ENCODE measurements around the gene DENND6B.
"Not testable (repeated sequence)": the region's sequence is repeated elsewhere in the genome, so short reads cannot be mapped to it uniquely, and the experiment has no call there.

The DENND6B gene

GRCh38 chr22:50326956-50327710, at the start of gene DENND6B:
TSS of gene DENND6B (minus strand) at chr22:50327012. CDS start at chr22:50326988, 24 bp downstream.
- H3K36me3 Mint-ChIP-seq (ENCODE audit: low read depth), result no peaks in the 10 kb centered on the region
- no peaks in the 10 kb centered on the region for H3K9me3 Mint-ChIP-seq
- intact Hi-C loops (cut with micrococcal nuclease), result loop anchor here (5.0 kb wide), 2 partner anchors 35 to 50 kb away; no protein-coding TSS in a partner anchor
- peaks cover 16% of the 10 kb centered on the region for H3K4me1 Mint-ChIP-seq (ENCODE audit: low read depth)
- peaks cover 33% of the 10 kb centered on the region for H3K27me3 Mint-ChIP-seq
- H3K4me3 Mint-ChIP-seq, result peak within 1 kb of the TSS; percentile 82
- H3K27ac Mint-ChIP-seq, result peak within 1 kb of the TSS; percentile 92

- H3K4me3 Mint-ChIP-seq, result no peak overlapping the region
- intact Hi-C loops (cut with micrococcal nuclease), result loop anchor here (10.0 kb wide), 1 partner anchor 49 kb away; no protein-coding TSS in a partner anchor
- H3K36me3 Mint-ChIP-seq (ENCODE audit: low read depth), result peaks cover 85% of the 10 kb centered on the region
- H3K4me1 Mint-ChIP-seq (ENCODE audit: low read depth), result peaks cover 19% of the 10 kb centered on the region
- no peaks in the 10 kb centered on the region for H3K27me3 Mint-ChIP-seq
- peaks cover 8% of the 10 kb centered on the region for H3K9me3 Mint-ChIP-seq
- no peak overlapping the region for H3K27ac Mint-ChIP-seq
Measured at GRCh38 chr22:50376085-50376651, 49.4 kb upstream of the DENND6B start.

- Mint-ChIP-seq H3K36me3 (ENCODE audit: low read depth) (peaks cover 83% of the 10 kb centered on the region), H3K4me1 (ENCODE audit: low read depth) (peaks cover 16% of the 10 kb centered on the region), H3K27ac (no peak overlapping the region), H3K27me3 (no peaks in the 10 kb centered on the region), H3K9me3 (no peaks in the 10 kb centered on the region), H3K4me3 (no peak overlapping the region)
- intact Hi-C loops (cut with micrococcal nuclease), result loop anchor here (10.0 kb wide), 1 partner anchor 54 kb away; no protein-coding TSS in a partner anchor
Measured at GRCh38 chr22:50371101-50371648, 44.4 kb upstream of the DENND6B start.

GRCh38 chr22:50367778-50368500, 41.1 kb upstream of the DENND6B start:
- H3K27ac Mint-ChIP-seq, result no peak overlapping the region
- intact Hi-C loops (cut with micrococcal nuclease), result loop anchor here (10.0 kb wide), 1 partner anchor 107 kb away; the partner anchor contains the start of gene SBF1
- peaks cover 24% of the 10 kb centered on the region for H3K4me1 Mint-ChIP-seq (ENCODE audit: low read depth)
- no peak overlapping the region for H3K4me3 Mint-ChIP-seq
- H3K27me3 Mint-ChIP-seq, result no peaks in the 10 kb centered on the region
- H3K9me3 Mint-ChIP-seq, result no peaks in the 10 kb centered on the region
- H3K36me3 Mint-ChIP-seq (ENCODE audit: low read depth), result peaks cover 68% of the 10 kb centered on the region

GRCh38 chr22:50363803-50364194, 37.0 kb upstream of the DENND6B start:
- H3K27me3 Mint-ChIP-seq, H3K27ac Mint-ChIP-seq, H3K9me3 Mint-ChIP-seq, H3K4me3 Mint-ChIP-seq: not testable (repeated sequence)
- intact Hi-C loops (cut with micrococcal nuclease), result loop anchor here (10.0 kb wide), 1 partner anchor 111 kb away; the partner anchor contains the start of gene SBF1
- H3K36me3 Mint-ChIP-seq (ENCODE audit: low read depth), result peaks cover 80% of the 10 kb centered on the region
- peaks cover 47% of the 10 kb centered on the region for H3K4me1 Mint-ChIP-seq (ENCODE audit: low read depth)

- Mint-ChIP-seq H3K27ac (peak overlapping the region; percentile 28), H3K9me3 (no peaks in the 10 kb centered on the region), H3K27me3 (no peaks in the 10 kb centered on the region), H3K36me3 (ENCODE audit: low read depth) (peaks cover 75% of the 10 kb centered on the region), H3K4me1 (ENCODE audit: low read depth) (peaks cover 47% of the 10 kb centered on the region), H3K4me3 (no peak overlapping the region)
- intact Hi-C loops (cut with micrococcal nuclease), result loop anchor here (10.0 kb wide), 1 partner anchor 112 kb away; the partner anchor contains the start of gene SBF1
Measured at GRCh38 chr22:50363166-50363802, 36.5 kb upstream of the DENND6B start.

GRCh38 chr22:50361688-50362087, 34.9 kb upstream of the DENND6B start:
- intact Hi-C loops (cut with micrococcal nuclease), result loop anchor here (10.0 kb wide), 1 partner anchor 113 kb away; the partner anchor contains the start of gene SBF1
- H3K4me3 Mint-ChIP-seq, result no peak overlapping the region
- peak overlapping the region; percentile 28 for H3K27ac Mint-ChIP-seq
- H3K36me3 Mint-ChIP-seq (ENCODE audit: low read depth), result peaks cover 66% of the 10 kb centered on the region
- no peaks in the 10 kb centered on the region for H3K27me3 Mint-ChIP-seq
- H3K4me1 Mint-ChIP-seq (ENCODE audit: low read depth), result peaks cover 46% of the 10 kb centered on the region
- H3K9me3 Mint-ChIP-seq, result no peaks in the 10 kb centered on the region

- Mint-ChIP-seq H3K27me3 (no peaks in the 10 kb centered on the region), H3K27ac (no peak overlapping the region), H3K36me3 (ENCODE audit: low read depth) (peaks cover 66% of the 10 kb centered on the region), H3K4me3 (no peak overlapping the region), H3K9me3 (no peaks in the 10 kb centered on the region), H3K4me1 (ENCODE audit: low read depth) (peaks cover 41% of the 10 kb centered on the region)
- intact Hi-C loops (cut with micrococcal nuclease), result loop anchor here (10.0 kb wide), 1 partner anchor 114 kb away; the partner anchor contains the start of gene SBF1
Measured at GRCh38 chr22:50361222-50361621, 34.4 kb upstream of the DENND6B start.

GRCh38 chr22:50360578-50360977, 33.8 kb upstream of the DENND6B start:
- H3K4me1 Mint-ChIP-seq (ENCODE audit: low read depth), result peaks cover 41% of the 10 kb centered on the region
- H3K27me3 Mint-ChIP-seq, result no peaks in the 10 kb centered on the region
- no peak overlapping the region for H3K4me3 Mint-ChIP-seq
- peaks cover 65% of the 10 kb centered on the region for H3K36me3 Mint-ChIP-seq (ENCODE audit: low read depth)
- intact Hi-C loops (cut with micrococcal nuclease), result loop anchor here (10.0 kb wide), 1 partner anchor 114 kb away; the partner anchor contains the start of gene SBF1
- no peaks in the 10 kb centered on the region for H3K9me3 Mint-ChIP-seq
- H3K27ac Mint-ChIP-seq, result no peak overlapping the region

- intact Hi-C loops (cut with micrococcal nuclease), result no loop called here
- no peaks in the 10 kb centered on the region for H3K9me3 Mint-ChIP-seq
- H3K27ac Mint-ChIP-seq, result peak overlapping the region; percentile 22
- H3K36me3 Mint-ChIP-seq (ENCODE audit: low read depth), result peaks cover 61% of the 10 kb centered on the region
- H3K4me3 Mint-ChIP-seq, result no peak overlapping the region
- no peaks in the 10 kb centered on the region for H3K27me3 Mint-ChIP-seq
- H3K4me1 Mint-ChIP-seq (ENCODE audit: low read depth), result peaks cover 27% of the 10 kb centered on the region
Measured at GRCh38 chr22:50357756-50358155, 30.9 kb upstream of the DENND6B start.

- intact Hi-C loops (cut with micrococcal nuclease), result no loop called here
- no peaks in the 10 kb centered on the region for H3K27me3 Mint-ChIP-seq
- no peak overlapping the region for H3K4me3 Mint-ChIP-seq
- H3K9me3 Mint-ChIP-seq, result no peaks in the 10 kb centered on the region
- H3K27ac Mint-ChIP-seq, result peak overlapping the region; percentile 22
- H3K36me3 Mint-ChIP-seq (ENCODE audit: low read depth), result peaks cover 61% of the 10 kb centered on the region
- H3K4me1 Mint-ChIP-seq (ENCODE audit: low read depth), result peaks cover 22% of the 10 kb centered on the region
Measured at GRCh38 chr22:50357222-50357621, 30.4 kb upstream of the DENND6B start.

GRCh38 chr22:50356186-50356585, 29.4 kb upstream of the DENND6B start:
- Mint-ChIP-seq H3K27ac (no peak overlapping the region), H3K4me3 (no peak overlapping the region), H3K4me1 (ENCODE audit: low read depth) (peaks cover 11% of the 10 kb centered on the region), H3K36me3 (ENCODE audit: low read depth) (peaks cover 61% of the 10 kb centered on the region), H3K9me3 (no peaks in the 10 kb centered on the region), H3K27me3 (no peaks in the 10 kb centered on the region)
- intact Hi-C loops (cut with micrococcal nuclease), result no loop called here

GRCh38 chr22:50348058-50348457, 21.2 kb upstream of the DENND6B start:
- Mint-ChIP-seq H3K9me3 (no peaks in the 10 kb centered on the region), H3K36me3 (ENCODE audit: low read depth) (peaks cover 19% of the 10 kb centered on the region), H3K27me3 (no peaks in the 10 kb centered on the region), H3K27ac (no peak overlapping the region), H3K4me3 (no peak overlapping the region), H3K4me1 (ENCODE audit: low read depth) (no peaks in the 10 kb centered on the region)
- intact Hi-C loops (cut with micrococcal nuclease), result no loop called here

All from dendritic cell treated with granulocyte-macrophage colony-stimulating factor and Interleukin-4, amounts not matched to agents 40 ng/mL and 50 ng/mL, for 4 days (primary cell).